HG03378 (cell line): ENCODE measurements around the gene CFAP410.
"Not testable (repeated sequence)": the region's sequence is repeated elsewhere in the genome, so short reads cannot be mapped to it uniquely, and the experiment has no call there.

Source experiments
- ATAC-seq: cut with Tn5 transposase; IDR thresholded peaks from one replicate; pipeline ENCODE4 v1.9.1; 2021; ENCODE audit warnings: mild to moderate bottlenecking, moderate library complexity; ENCODE audit not compliant: unreplicated experiment

CFAP410 gene

DNA sequence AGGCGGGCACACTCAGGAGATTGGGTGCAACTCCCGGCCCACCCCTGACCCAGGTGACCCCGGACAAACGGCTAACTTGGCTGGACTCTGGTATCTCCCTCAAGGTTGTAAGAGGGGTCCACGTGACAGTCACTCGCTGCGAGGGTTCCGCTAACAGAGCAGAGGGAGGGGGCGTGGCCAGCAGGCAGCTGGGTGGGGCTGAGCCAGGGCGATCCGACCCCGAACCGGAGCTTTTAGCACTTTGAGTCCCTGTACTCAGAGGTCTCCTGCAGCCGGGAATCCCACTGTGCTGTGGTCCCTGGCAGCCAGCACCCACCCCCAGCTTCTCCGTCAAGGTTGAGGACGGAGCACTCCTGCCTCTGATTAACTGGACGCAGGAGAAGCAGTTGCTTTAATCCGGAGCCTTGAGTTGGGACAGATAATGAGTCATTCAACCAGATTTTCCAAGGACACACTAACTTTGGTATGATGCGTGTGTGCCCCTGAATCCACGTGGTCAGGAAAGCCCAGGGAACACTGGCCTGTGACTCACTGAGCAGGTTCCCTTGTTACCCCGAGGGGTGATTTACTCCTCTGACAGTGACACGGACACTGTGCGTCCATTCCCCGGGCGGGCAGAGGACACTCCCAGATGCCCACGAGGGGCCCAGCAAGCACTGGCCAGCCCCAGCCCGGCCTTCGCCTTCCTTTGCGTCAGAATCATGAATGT lies 31.0 kb upstream of the CFAP410 start:
- no peak for ATAC-seq

DNA sequence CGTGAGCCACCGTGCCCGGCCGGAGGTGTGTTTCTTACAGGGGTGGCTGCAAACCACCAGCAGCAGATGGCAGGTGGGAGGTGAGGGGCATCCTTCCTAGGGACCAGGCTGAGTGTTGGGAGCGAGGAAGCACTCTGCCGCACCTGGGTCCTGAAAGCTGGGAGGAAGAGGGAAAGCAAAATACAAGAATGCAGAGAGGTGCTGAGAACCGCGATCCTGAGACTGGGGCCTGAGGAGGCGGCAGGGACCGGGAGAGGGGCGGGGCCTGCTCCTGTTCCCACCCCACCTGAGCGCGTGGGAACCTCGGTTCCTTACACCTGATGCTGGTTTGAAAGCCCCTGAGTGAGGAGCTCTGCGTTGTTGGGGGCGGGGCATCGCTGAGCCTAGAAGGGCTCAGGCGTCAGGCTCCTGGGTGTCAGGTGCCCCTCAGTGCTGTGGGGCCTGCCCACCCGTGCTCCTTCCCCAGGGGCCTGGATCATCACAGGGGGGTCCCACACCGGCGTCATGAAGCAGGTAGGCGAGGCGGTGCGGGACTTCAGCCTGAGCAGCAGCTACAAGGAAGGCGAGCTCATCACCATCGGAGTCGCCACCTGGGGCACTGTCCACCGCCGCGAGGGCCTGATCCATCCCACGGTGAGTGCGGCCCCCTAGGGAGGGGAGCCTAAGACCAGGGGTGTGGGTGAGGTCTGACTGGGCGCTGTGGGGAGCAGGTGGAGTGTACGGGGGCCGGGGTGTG lies 29.7 kb upstream of the CFAP410 start:
- no peak for ATAC-seq

DNA sequence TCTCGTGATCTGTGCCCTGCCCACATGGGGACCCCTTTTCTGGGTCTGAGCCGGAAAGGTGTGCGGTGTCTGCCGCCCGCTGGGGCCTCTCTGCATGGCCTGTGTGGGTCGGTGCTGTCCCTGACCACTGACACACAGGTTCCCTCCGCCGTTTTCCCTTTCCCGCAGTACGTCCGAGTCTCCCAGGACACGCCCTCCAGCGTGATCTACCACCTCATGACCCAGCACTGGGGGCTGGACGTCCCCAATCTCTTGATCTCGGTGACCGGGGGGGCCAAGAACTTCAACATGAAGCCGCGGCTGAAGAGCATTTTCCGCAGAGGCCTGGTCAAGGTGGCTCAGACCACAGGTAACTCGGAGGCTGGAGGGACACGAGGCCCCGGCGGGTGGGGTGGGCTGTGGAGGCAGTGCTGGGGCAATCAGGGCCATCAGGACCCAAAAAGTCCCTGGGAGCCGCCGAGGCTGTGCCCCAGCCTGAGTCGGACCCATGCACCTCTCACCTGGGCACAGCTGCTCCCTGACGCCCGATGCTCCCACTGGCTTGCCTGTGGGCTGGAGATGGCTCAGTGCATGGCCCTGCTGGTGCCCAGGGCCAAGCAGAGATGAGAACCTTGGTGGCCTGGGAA lies 27.5 kb upstream of the CFAP410 start:
- ATAC-seq = no peak

DNA sequence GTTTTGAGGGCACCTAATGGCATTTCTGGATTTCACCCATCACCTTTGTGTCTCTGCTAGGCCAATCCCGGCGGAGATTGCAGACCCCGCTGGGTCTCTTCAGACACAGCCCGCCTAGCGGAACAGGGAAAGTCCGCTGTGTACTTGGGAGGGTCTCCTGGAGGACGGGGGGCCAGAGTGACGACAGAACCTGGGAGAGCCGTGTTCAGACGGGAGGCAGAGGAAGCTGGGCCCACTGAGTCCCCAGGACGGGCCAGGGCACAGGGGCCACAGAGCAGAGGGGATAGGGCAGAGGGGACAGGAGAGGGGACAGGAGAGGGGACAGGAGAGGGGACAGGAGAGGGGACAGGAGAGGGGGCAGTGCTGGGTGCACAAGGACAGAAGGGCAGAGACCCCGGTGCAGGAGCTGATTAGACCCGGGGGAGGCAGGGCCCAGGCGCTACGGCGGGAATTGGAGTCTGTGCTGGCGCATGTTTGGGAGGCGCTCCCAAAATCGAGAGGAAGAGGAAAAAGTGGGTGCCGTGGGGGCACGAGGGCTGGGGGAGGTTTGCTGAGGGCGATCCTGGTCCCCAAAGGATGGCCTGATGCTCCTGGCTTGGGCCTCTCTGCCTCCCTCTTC lies 26.9 kb upstream of the CFAP410 start:
- ATAC-seq = no peak

DNA sequence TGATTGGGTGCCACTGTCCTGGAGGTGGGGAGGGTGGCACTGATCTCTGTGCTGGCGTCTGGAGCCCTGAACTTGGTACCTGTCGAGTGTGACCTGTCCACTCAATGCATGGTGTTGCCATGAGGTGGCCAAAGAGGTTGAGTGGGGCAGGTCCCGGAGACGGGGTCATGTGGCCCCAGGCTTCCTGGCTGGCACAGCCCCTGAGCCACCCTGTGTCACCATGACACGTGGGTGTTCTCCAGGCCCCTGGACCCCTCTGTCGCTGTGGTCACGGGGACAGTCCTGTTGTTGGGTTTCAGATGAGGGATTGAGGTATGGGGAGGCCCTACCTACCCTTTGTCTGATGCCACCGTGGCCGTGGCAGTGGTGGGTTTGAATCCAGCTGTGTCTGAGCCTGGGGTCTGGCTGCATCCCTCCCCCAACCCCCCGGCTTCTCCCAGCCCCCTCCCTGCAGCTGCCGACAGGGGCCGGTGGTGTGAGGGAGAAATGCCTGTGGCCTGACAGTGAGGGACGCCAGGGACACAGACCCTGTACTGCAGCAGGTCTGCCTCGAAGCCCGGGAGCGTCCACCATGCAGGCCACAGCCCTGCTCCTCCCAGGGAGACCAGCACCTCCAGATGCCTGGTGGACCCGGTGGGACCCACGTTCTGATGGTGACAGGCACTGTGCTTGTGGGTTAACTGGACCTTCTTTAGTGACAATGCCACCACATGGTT lies 26.2 kb upstream of the CFAP410 start:
- no peak for ATAC-seq

DNA sequence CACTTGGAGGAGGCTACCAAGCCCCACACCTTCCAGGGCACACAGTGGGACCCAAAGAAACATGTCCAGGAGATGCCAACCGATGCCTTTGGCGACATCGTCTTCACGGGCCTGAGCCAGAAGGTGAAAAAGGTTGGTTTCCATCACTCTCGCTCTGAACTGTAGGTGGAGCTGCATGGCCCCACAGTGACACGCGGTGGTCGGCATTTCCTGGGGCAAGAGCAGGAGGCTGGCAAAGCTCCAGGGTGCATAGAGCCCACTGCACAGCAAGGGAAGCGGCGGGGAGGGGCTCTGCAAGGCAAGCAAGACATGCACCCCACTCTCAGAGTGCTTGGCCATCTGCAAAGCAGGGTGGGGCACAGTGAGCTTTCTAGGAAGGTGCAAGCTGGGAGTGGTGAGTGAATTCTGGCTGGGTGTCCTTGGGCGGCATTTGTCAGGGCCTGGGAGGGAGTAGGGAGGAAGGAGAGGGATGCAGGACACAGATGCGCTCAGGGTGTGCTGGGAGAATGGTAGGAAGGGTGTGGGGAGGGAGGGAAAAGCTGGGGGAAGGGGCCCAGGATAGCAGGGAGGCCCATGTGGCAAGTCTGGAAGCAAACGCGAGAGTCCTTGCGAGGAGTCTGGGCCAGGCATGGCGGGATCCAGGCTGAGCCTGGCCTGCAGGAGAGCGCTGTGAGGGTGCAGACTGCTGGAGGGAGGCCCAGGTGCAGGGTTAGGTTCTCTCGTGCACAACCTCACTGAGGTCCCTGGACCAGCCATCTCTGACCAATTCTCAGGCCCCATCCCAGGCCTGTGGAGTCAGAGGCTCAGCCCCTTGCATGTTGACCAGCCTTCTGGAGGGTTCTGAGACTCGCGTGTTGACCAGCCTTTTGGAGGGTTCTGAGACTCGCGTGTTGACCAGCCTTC lies 25.2 kb upstream of the CFAP410 start:
- no peak for ATAC-seq

DNA sequence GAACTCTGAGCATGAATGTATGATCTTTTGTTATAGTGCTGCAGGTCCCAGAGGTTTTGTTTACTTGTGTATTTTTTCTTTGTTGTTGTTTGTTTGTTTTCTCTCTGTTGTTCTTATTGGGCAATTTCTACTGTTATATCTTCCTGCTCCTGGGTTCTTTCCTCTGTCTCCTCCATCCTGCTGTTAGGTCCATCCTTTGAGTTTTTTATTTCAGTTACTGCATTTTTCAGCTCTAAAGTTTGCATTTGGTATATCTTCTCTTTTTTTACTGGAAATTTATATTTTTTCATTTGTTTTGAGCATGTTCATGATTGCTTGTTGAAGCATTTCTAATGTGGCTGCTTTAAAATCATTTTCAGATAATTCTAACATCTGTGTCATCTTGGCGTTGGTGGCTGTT lies 24.1 kb upstream of the CFAP410 start:
- ATAC-seq = no peak

DNA sequence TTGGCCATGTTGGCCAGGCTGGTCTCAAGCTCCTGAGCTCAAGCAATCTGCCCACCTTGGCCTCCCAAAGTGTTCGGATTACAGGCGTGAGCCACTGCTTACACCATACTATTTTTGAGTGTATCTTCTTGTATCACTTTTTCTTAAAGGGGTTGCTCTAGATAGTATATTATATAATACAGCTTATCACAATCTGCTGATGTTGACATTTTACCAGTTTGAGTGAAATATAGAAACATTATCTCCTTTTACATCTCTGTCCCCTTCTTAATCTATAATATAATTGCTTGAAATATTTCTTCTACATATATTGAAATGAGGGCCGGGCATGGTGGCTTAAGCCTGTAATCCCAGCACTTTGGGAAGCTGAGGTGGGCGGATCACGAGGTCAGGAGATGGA lies 22.7 kb upstream of the CFAP410 start:
- ATAC-seq = not testable (repeated sequence)

DNA sequence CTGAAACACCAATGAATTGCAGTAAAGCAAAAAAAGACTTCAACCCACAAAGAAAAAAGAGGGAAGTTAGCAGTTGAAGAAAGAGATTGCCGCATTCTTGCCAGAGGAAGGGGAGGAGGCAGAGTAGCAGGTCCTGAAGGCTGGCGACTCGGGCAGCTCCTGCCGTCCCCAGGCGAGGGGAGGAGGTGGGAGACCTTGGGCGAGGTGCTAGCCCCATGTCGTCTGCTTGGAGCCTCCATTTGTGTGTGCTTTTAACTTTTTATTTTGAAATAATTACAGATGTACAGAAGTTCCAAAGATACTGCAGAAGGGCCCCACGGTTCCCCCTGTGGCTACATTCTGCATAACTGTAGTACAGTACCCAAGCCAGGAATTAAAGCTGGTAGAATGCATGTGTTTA lies 21.0 kb upstream of the CFAP410 start:
- ATAC-seq = no peak

DNA sequence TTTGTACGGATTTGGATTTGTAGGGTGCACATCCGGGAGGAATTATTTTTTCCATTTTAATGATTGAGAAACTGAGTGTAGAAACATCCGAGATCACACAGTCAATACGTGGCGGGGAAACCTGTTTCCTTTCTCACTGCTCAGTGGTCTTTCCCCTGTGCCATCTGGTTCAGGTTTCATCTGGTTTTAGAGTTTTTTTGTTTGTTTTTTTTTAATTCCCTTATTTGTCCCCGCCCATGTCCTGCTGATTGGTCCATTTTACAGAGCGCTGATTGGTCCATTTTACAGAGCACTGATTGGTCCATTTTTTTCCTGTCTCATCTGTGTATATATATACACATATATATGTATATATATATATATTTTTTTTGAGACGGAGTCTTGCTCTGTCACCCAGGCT lies 20.2 kb upstream of the CFAP410 start:
- ATAC-seq = no peak

DNA sequence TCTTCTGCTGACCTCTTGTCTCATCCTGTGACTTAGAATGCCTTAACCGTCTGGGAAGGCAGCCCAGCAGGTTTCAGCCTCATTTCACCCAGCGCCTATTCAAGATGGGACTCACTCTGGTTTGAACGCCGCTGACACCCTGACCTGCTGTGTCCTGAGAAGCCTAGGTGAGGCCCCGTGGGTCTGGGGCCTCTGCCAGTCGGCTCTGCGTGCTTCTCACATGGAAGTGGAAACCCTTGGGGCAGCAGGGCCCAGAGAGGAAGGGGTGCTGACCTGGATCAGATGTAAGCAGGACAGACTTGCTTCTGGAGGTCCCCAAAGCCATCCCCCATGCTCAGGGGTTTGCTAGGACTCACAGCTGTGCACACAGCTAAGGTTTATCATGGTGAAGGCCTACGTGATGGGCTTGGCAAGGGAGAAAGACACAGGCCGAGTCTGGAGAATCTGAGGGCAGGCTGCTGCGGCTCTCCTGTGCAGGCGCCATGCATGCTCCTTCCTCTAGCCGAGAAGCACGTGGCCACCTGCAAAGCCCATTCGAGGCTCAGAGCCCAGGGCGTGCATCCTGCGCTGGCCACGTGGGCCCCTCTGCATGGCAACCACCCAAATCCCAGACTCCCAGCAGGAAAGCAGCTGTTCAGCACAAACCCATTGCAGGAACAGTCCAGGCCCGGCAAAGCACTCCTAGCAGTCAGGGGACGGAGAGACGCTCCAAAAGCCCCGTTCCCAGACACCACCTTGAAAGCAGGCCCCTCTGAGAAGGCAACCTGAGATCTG lies 18.1 kb upstream of the CFAP410 start:
- ATAC-seq = no peak

DNA sequence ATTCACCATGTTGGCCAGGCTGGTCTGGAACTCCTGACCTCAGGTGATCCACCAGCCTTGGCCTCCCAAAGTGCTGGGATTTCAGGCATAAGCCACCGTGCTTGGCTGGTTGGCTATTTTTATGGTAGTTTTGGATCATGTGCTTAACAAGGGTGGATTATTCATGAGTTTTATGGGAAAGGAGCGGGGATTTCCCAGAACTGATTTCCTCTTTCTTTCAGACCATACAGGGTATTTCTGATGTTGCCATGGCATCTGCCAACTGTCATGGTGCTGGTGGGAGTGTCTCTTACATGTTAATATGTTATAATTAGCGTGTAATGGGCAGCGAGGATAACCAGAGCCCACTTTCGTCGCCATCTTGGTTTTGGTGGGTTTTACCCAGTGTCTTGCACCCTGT lies 17.4 kb upstream of the CFAP410 start:
- ATAC-seq = no peak

DNA sequence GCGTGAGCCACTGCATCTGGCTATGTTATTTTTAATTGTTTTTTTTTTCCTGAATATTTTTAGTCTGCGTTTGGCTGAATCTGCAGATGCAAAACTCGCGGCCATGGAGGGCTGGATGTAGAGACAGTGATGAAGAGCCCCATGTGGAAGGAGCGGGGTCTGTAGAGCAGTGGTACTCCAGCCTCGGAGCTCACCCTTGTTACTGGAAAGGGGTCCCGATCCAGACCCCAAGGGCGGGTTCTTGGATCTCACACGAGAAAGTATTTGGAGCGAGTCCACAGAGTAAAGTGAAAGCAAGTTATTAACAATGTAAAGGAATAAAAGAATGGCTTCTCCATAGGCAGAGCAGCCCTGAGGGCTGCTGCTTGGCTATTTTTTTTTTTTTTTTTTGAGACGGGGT lies 17.0 kb upstream of the CFAP410 start:
- ATAC-seq = no peak

DNA sequence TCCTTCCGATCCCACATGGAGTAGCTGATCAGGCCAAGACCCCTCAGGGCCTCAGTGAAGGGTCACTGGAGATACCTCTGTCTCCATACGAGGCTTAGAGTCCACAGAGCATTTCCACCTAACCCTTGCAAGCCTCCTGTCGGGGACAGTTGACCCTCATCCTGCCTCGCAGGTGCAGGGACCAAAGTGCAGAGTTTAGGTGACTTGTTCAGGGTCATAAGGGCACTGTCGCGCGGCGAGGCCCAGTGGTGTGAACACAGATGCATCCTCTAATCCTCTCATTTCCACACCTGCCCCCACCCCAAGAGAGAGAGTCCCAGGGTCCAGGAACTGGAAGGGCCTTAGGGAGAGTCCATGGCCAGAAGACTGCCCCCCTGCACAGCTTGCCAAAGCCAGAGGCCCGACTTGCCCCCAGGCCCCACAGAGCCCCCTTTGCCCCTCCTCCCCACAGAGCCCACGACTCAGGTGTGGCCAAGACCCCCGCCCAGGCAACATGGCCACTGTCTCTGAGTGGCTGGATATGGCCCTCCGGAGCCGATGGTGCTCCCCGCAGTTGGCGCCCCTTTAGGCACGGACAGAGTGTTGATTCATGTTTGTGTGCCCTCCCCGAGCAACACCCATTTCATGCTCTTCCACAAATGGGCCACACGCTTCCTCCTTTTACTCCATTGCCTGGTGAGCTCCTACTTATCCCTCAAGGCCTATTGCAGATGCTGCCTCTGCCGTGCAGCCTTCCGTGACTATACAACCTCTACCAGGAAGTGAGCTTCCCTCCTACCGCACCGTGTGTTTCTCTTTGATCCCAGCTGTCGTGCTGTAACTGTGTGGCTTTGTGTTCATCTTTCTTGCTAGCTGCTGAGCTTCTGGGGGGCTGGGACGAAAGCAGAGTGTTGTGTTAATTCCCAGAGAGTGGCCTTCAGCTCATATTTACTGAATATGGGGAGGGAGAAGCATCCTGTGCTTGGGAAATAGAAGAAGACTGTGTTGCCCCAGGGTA lies 15.9 kb upstream of the CFAP410 start:
- ATAC-seq = no peak

DNA sequence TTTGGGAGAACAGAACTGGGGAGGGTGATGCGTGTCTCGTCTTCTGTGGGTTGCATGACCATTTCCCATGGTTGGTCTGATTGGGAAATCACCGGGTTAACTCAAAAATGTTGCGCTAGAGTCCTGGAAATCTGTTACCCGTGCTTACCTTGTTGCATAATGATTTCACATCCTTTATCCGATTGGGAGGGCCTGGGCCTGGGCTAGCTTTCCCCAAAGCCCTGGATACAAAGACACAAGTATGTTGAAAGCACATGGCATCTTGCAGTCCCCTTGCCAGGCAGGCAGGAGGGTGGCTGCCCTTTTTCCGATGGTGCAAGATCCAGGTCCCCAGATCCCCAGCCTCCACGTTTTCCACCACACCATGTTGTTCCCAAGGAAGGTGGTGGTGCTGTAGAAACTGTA lies 14.8 kb upstream of the CFAP410 start:
- ATAC-seq = no peak

DNA sequence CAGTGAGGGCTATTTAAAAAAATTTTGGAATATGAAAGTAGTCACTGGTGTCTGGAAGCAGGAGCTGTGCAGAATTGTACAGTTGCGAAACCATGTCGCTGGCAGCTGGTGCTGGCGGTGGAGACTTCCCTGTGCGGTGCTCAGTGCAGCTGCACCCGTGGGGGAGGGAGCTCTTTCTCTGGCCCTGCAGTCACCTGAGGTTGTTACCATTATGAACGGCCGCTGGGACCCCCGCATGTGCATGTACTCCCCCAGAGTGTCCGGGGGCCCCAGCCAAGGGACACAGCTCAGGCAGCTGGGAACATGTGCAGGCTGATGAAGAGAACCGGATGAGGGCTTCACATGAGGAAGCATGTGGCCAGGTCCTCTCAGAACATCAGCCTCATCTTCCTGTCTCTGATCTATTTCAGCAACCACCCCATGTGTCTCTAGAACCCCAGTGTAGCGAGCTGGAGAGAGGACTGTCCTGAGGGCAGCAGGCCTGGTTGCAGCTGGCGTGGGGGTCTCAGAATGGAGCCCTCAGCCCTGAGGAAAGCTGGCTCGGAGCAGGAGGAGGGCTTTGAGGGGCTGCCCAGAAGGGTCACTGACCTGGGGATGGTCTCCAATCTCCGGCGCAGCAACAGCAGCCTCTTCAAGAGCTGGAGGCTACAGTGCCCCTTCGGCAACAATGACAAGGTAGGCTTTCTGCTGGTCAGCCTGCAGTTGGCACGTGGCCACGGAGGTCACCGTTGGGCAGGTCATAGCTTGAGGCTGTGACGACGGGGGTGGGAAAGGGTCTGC lies 14.2 kb upstream of the CFAP410 start, which contains the start of gene TRPM2:
TSS of gene TRPM2 (plus strand) at position 431 of the 780 bp plus-strand sequence. CDS start at position 511, 80 bp downstream.
- no peak for ATAC-seq

DNA sequence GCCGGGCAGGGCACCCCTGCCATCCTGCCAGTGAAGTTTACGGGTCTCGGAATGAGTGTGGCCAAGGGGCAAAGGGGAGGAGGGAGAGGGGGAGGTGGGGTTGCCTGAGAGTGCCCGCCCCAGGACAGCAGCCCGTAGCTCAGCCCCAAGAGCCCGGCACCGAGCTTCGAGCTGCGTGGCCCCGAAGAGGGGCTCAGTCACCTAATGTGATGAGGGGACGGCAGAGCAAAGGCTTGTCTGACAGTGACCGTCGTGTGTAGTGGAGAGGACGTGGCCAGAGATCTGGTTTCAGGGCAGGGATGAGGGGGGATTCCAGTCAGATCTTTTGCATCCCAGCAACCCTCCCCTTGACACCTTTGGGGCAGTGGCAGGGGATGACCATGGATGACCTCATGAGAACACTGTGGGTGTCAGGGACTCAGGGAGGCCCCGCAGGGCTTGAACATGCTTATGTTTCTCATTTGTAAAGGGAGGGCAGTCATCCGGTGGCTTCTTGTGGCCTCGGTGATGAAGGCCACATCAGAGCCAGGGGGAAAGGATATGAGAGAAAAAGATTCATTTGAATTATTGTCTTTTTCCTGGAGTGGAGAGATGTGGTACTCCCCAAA lies 13.2 kb upstream of the CFAP410 start:
- no peak for ATAC-seq
